ENCODE measurements around the gene SLC6A8. TPM values are rescaled to one million over a fixed set of nuclear protein-coding genes. Genes with fewer than 3 reads are reported as not detected.

Gene SLC6A8
- total RNA-seq, 4 donors from 2014 or later = 26.1 to 74.1 (median 45.2) TPM

- Histone ChIP-seq H3K4me1 (peaks cover 23% of the 10 kb centered on the region), H3K27ac (no peak overlapping the region), H3K27me3 (peaks cover 71% of the 10 kb centered on the region), H3K36me3 (no peaks in the 10 kb centered on the region), H3K9me3 (no peaks in the 10 kb centered on the region), H3K4me3 (peak overlapping the region; percentile 37)
- TF ChIP-seq POLR2A (IDR thresholded peaks at IDR 0.05) (no peak), POLR2AphosphoS5 (IDR thresholded peaks at IDR 0.05) (no peak), CTCF (IDR thresholded peaks at IDR 0.05) (no peak), EP300 (IDR thresholded peaks at IDR 0.05) (no peak)
- DNase-seq (ENCODE audit: low spot score in 2 of 2) = peak; percentile 58 to 62
- 44% methylated on average over 5 of the region's 85 CpGs for WGBS
Observed at GRCh38 chrX:153647461-153648357, 40.0 kb upstream of the SLC6A8 start.

- Histone ChIP-seq H3K4me3 (no peak overlapping the region), H3K27ac (no peak overlapping the region), H3K4me1 (peaks cover 19% of the 10 kb centered on the region), H3K36me3 (no peaks in the 10 kb centered on the region), H3K27me3 (peaks cover 62% of the 10 kb centered on the region), H3K9me3 (no peaks in the 10 kb centered on the region)
- 81% methylated on average over 14 of the region's 17 CpGs for WGBS
- no peak for TF ChIP-seq EP300 (IDR thresholded peaks at IDR 0.05)
- TF ChIP-seq POLR2A (IDR thresholded peaks at IDR 0.05) = no peak
- no peak for TF ChIP-seq POLR2AphosphoS5 (IDR thresholded peaks at IDR 0.05)
- TF ChIP-seq CTCF (IDR thresholded peaks at IDR 0.05) = no peak
- peak in 1 of 2 donors; percentile 40 for DNase-seq (ENCODE audit: low spot score in 2 of 2)
Observed at GRCh38 chrX:153648358-153649177, 39.2 kb upstream of the SLC6A8 start.

- peak; percentile 26 to 55 for DNase-seq (ENCODE audit: low spot score in 2 of 2)
- Histone ChIP-seq H3K4me1 (peaks cover 14% of the 10 kb centered on the region), H3K27ac (no peak overlapping the region)
Observed at GRCh38 chrX:153649178-153649914, 38.4 kb upstream of the SLC6A8 start.

GRCh38 chrX:153649915-153650782 is 37.6 kb upstream of the SLC6A8 start:
- TF ChIP-seq CTCF (IDR thresholded peaks at IDR 0.05) = no peak
- Histone ChIP-seq H3K27ac (no peak overlapping the region), H3K4me1 (peaks cover 11% of the 10 kb centered on the region), H3K4me3 (no peak overlapping the region), H3K36me3 (no peaks in the 10 kb centered on the region), H3K9me3 (no peaks in the 10 kb centered on the region), H3K27me3 (peaks cover 50% of the 10 kb centered on the region)
- DNase-seq (ENCODE audit: low spot score in 2 of 2) = peak; percentile 35 to 44
- WGBS = 79% methylated on average over 6 of the region's 41 CpGs

More at GRCh38 chrX:153649178-153649914, 38.4 kb upstream of the SLC6A8 start:
- TF ChIP-seq CTCF (IDR thresholded peaks at IDR 0.05) (peak in 1 of 2 donors; percentile 6), EP300 (IDR thresholded peaks at IDR 0.05) (no peak)
- WGBS = 88% methylated on average over 8 of the region's 26 CpGs
- no peaks in the 10 kb centered on the region for H3K9me3 ChIP-seq
- H3K4me3 ChIP-seq = no peak overlapping the region
- H3K27me3 ChIP-seq = peaks cover 58% of the 10 kb centered on the region
- H3K36me3 ChIP-seq = no peaks in the 10 kb centered on the region
